ENCODE results near the gene SEMA3F. TPM values are rescaled to one million over a fixed set of nuclear protein-coding genes. Genes with fewer than 3 reads are reported as not detected.

Gene SEMA3F
- total and polyA plus RNA-seq, 2 donors (not counting 1 experiment from before 2014, with no cell fraction given), result 5.1 to 9.7 TPM

- Histone ChIP-seq H3K27me3 (ENCODE audit: control insufficient read depth, insufficient read depth, low read length) (no peaks in the 10 kb centered on the region), H3K79me2 (ENCODE audit: control insufficient read depth, insufficient read depth, low read length) (no peaks in the 10 kb centered on the region), H3K36me3 (ENCODE audit: control insufficient read depth, insufficient read depth, low read length) (no peaks in the 10 kb centered on the region), H2AFZ (ENCODE audit: low read length) (no peak overlapping the region), H3K4me1 (ENCODE audit: control insufficient read depth, extremely low read depth, insufficient read depth, low read length) (peaks cover 15% of the 10 kb centered on the region), H3K9me3 (ENCODE audit: control insufficient read depth, insufficient read depth, low read depth, low read length) (no peaks in the 10 kb centered on the region), H3K9ac (ENCODE audit: insufficient read depth, low read length) (no peak overlapping the region), H3K27ac (ENCODE audit: insufficient read depth, low read length) (no peak overlapping the region), H3K4me2 (ENCODE audit: extremely low read depth, insufficient read depth, low read length) (no peak overlapping the region), H3K4me3 (replicated peaks in 1 of 4; ENCODE audit: control extremely low read depth in 1 of 4, insufficient read depth in 1 of 4, low read depth in 3 of 4, low read length in 4 of 4) (no peak overlapping the region), H4K20me1 (ENCODE audit: control insufficient read depth, extremely low read depth, insufficient read depth, low read length) (no peaks in the 10 kb centered on the region)
- TF ChIP-seq EZH2 (IDR thresholded peaks at IDR 0.05; ENCODE audit: low read length, missing control alignments) (no peak), CTCF (conservative IDR thresholded peaks at IDR 0.05 in 1 of 2, IDR thresholded peaks at IDR 0.05 in 1 of 2; ENCODE audit: low read depth in 1 of 2, low read length in 2 of 2) (no peak)
- no peak for DNase-seq (ENCODE audit: low read depth in 2 of 2)
These were observed 17.6 kb upstream of the SEMA3F start for GRCh38 chr3:50137531-50137930.

- H3K27me3 ChIP-seq (ENCODE audit: control insufficient read depth, insufficient read depth, low read length), result no peaks in the 10 kb centered on the region
- H3K36me3 ChIP-seq (ENCODE audit: control insufficient read depth, insufficient read depth, low read length), result no peaks in the 10 kb centered on the region
- H3K4me1 ChIP-seq (ENCODE audit: control insufficient read depth, extremely low read depth, insufficient read depth, low read length), result peaks cover 15% of the 10 kb centered on the region
- no peak overlapping the region for H3K9ac ChIP-seq (ENCODE audit: insufficient read depth, low read length)
- TF ChIP-seq EZH2 (IDR thresholded peaks at IDR 0.05; ENCODE audit: low read length, missing control alignments) (no peak), CTCF (conservative IDR thresholded peaks at IDR 0.05 in 1 of 2, IDR thresholded peaks at IDR 0.05 in 1 of 2; ENCODE audit: low read depth in 1 of 2, low read length in 2 of 2) (no peak)
- peak overlapping the region; percentile 32 for H3K4me2 ChIP-seq (ENCODE audit: extremely low read depth, insufficient read depth, low read length)
- H3K9me3 ChIP-seq (ENCODE audit: control insufficient read depth, insufficient read depth, low read depth, low read length), result no peaks in the 10 kb centered on the region
- H2AFZ ChIP-seq (ENCODE audit: low read length), result peak overlapping the region; percentile 35
- no peak overlapping the region for H3K27ac ChIP-seq (ENCODE audit: insufficient read depth, low read length)
- peak; percentile 48 to 50 for DNase-seq (ENCODE audit: low read depth in 2 of 2)
- no peaks in the 10 kb centered on the region for H3K79me2 ChIP-seq (ENCODE audit: control insufficient read depth, insufficient read depth, low read length)
- H3K4me3 ChIP-seq (replicated peaks in 1 of 4; ENCODE audit: control extremely low read depth in 1 of 4, insufficient read depth in 1 of 4, low read depth in 3 of 4, low read length in 4 of 4), result no peak overlapping the region
- no peaks in the 10 kb centered on the region for H4K20me1 ChIP-seq (ENCODE audit: control insufficient read depth, extremely low read depth, insufficient read depth, low read length)
These were observed 16.6 kb upstream of the SEMA3F start for GRCh38 chr3:50138266-50139200.

- Histone ChIP-seq H2AFZ (ENCODE audit: low read length) (no peak overlapping the region), H3K4me3 (replicated peaks in 1 of 4; ENCODE audit: control extremely low read depth in 1 of 4, insufficient read depth in 1 of 4, low read depth in 3 of 4, low read length in 4 of 4) (no peak overlapping the region), H3K4me1 (ENCODE audit: control insufficient read depth, extremely low read depth, insufficient read depth, low read length) (peaks cover 15% of the 10 kb centered on the region), H3K9ac (ENCODE audit: insufficient read depth, low read length) (no peak overlapping the region), H3K27ac (ENCODE audit: insufficient read depth, low read length) (no peak overlapping the region), H3K79me2 (ENCODE audit: control insufficient read depth, insufficient read depth, low read length) (no peaks in the 10 kb centered on the region), H3K36me3 (ENCODE audit: control insufficient read depth, insufficient read depth, low read length) (no peaks in the 10 kb centered on the region), H3K27me3 (ENCODE audit: control insufficient read depth, insufficient read depth, low read length) (no peaks in the 10 kb centered on the region), H4K20me1 (ENCODE audit: control insufficient read depth, extremely low read depth, insufficient read depth, low read length) (no peaks in the 10 kb centered on the region), H3K4me2 (ENCODE audit: extremely low read depth, insufficient read depth, low read length) (no peak overlapping the region), H3K9me3 (ENCODE audit: control insufficient read depth, insufficient read depth, low read depth, low read length) (no peaks in the 10 kb centered on the region)
- TF ChIP-seq EZH2 (IDR thresholded peaks at IDR 0.05; ENCODE audit: low read length, missing control alignments) (no peak), CTCF (conservative IDR thresholded peaks at IDR 0.05 in 1 of 2, IDR thresholded peaks at IDR 0.05 in 1 of 2; ENCODE audit: low read depth in 1 of 2, low read length in 2 of 2) (no peak)
- DNase-seq (ENCODE audit: low read depth in 2 of 2), result no peak
These were observed 15.8 kb upstream of the SEMA3F start for GRCh38 chr3:50139308-50139707.

Measured in fibroblast of lung (primary cell).